ENCODE results near the gene ATF7IP. TPM values are rescaled to one million over a fixed set of nuclear protein-coding genes. Genes with fewer than 3 reads are reported as not detected.

The ATF7IP gene
- total and polyA plus RNA-seq, 10 donors: 10.2 to 170 (median 111) TPM

DNA sequence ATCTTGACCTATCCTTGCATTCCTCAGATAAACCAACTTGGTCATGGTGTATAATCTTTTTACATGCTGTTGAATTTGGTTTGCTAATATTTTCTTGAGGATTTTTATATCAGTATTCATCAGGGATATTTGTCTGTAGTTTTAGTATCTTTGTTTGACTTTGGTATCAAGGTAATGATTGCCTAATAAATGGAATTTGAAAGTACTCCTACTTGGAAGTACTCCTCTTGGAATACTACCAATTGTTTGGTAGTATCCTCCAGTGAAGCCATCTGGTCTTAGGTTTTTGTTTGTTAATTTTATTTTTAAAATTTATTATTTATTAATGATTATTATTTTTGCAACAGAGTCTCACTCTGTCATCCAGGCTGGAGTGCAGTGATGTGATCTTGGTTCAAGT lies 85.0 kb downstream of the ATF7IP start:
- intact Hi-C loops (cut with DNase I; ENCODE audit: low total_unique reads): no loop called here
- H3K27me3 ChIP-seq (replicated peaks in 1 of 7): no peaks in the 10 kb centered on the region
- DNase-seq: no peak
- no peaks in the 10 kb centered on the region for H3K9me3 ChIP-seq
- H3K4me3 ChIP-seq: no peak overlapping the region
- peaks cover 0 to 100% (median 56%) of the 10 kb centered on the region in 6 donors for H3K36me3 ChIP-seq
- H3K27ac ChIP-seq: no peak overlapping the region
- H3K4me1 ChIP-seq: peaks cover 5 to 67% (median 23%) of the 10 kb centered on the region in 6 donors
- TF ChIP-seq POLR2AphosphoS5 (IDR thresholded peaks at IDR 0.05): no peak
- no peak for TF ChIP-seq POLR2A (IDR thresholded peaks at IDR 0.05)
- TF ChIP-seq, protein P1, sequence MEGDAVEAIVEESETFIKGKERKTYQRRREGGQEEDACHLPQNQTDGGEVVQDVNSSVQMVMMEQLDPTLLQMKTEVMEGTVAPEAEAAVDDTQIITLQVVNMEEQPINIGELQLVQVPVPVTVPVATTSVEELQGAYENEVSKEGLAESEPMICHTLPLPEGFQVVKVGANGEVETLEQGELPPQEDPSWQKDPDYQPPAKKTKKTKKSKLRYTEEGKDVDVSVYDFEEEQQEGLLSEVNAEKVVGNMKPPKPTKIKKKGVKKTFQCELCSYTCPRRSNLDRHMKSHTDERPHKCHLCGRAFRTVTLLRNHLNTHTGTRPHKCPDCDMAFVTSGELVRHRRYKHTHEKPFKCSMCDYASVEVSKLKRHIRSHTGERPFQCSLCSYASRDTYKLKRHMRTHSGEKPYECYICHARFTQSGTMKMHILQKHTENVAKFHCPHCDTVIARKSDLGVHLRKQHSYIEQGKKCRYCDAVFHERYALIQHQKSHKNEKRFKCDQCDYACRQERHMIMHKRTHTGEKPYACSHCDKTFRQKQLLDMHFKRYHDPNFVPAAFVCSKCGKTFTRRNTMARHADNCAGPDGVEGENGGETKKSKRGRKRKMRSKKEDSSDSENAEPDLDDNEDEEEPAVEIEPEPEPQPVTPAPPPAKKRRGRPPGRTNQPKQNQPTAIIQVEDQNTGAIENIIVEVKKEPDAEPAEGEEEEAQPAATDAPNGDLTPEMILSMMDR (IDR thresholded peaks at IDR 0.05 in 8 of 11, conservative IDR thresholded peaks at IDR 0.05 in 3 of 11): no peak

DNA sequence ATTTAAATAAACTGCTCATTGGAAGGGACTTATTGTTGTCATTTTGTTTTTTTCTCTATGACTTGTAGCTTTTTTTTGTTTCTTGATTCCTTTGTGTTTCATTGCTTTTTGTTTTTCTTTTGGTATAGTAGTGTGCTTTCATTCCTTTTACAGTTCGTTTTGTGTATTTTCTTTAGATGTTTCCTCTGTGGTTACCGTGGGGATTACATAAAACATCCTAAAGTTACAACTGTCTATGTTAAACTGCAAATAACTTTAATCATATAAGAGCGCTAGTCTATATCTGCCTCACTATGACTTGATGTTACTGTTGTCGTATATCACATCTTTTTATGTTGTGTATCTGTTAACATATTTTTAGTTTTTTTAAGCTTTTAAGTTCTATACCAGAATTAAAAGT lies 86.9 kb downstream of the ATF7IP start:
- Histone ChIP-seq H3K36me3 (peaks cover 0 to 100% (median 52%) of the 10 kb centered on the region in 6 donors), H3K9me3 (no peaks in the 10 kb centered on the region), H3K4me3 (no peak overlapping the region), H3K27me3 (replicated peaks in 1 of 7) (no peaks in the 10 kb centered on the region), H3K27ac (no peak overlapping the region), H3K4me1 (peaks cover 5 to 67% (median 23%) of the 10 kb centered on the region in 6 donors)
- intact Hi-C loops (cut with DNase I; ENCODE audit: low total_unique reads): no loop called here
- 58 to 79% (median 63%) methylated on average over 4 of the region's 4 CpGs for WGBS, 5 donors
- TF ChIP-seq, protein P1 (IDR thresholded peaks at IDR 0.05 in 8 of 11, conservative IDR thresholded peaks at IDR 0.05 in 3 of 11): no peak
- TF ChIP-seq POLR2A (IDR thresholded peaks at IDR 0.05): no peak
- TF ChIP-seq POLR2AphosphoS5 (IDR thresholded peaks at IDR 0.05): no peak
- DNase-seq: no peak

DNA sequence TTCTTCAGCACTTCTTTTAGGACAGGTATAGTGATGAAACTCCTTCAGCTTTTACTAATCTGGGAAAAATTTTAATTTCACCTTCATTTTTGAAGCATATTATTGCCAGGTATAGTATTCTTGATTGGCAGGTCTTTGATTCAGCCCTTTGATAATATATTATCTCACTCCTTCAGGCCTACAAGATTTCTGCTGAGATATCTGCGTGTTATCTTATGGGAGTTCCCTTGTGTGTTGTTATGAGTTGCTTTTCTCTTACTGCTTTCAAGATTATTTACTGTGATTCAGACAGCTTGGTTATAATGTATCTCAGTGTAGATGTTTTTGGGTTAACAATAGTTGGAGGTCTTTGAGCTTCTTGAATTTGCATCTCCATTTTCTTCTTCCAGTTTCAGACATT lies 87.4 kb downstream of the ATF7IP start:
- WGBS, 5 donors: 83 to 97% (median 89%) methylated on average over 1 of the region's 1 CpG
- DNase-seq: no peak
- Histone ChIP-seq H3K27ac (peak overlapping the region in 1 of 8 donors; percentile 33), H3K36me3 (peaks cover 0 to 100% (median 51%) of the 10 kb centered on the region in 6 donors), H3K4me1 (peaks cover 5 to 66% (median 23%) of the 10 kb centered on the region in 6 donors), H3K27me3 (replicated peaks in 1 of 7) (no peaks in the 10 kb centered on the region), H3K9me3 (no peaks in the 10 kb centered on the region), H3K4me3 (no peak overlapping the region)
- TF ChIP-seq POLR2A (IDR thresholded peaks at IDR 0.05): no peak
- no peak for TF ChIP-seq POLR2AphosphoS5 (IDR thresholded peaks at IDR 0.05)
- TF ChIP-seq, protein P1 (IDR thresholded peaks at IDR 0.05 in 8 of 11, conservative IDR thresholded peaks at IDR 0.05 in 3 of 11): no peak
- intact Hi-C loops (cut with DNase I; ENCODE audit: low total_unique reads): no loop called here

DNA sequence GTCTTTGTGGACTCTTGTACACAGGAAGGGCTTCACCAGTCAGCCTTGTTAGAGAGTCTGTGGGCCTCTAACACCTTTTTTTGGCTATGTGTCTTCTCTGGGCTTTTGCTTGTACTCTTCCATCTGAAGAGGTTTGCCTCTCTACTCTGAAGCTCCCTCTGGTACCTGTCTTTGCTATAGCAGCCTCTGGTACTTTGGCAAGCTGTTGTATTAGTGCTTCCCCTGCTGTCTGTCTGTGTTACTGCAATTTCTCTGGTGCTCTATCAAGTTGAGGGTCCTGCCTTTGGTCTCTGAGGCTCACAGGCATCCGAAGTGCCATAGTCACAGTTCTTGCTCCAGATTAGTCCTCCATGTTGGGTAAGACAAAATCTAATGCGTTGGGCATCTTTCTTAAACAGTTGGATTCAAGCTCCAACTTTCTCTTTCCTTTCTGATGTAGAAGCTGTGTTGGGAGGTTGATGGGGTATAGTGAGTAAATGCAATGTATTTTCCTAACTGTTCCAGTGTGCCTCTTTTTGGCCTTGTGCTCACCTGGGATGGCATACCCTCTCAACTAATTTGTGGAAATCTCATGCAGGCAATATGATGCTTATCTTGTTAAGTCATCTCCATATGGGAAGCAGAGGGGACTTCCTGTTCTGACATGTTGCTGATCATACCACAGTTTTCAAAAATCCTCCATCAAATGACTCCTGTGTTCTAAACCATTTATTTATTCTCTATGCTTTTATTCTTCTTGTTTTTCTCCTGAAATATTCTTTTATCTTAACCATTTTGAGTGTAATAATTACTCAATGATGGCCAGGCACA lies 88.8 kb downstream of the ATF7IP start:
- Histone ChIP-seq H3K9me3 (no peaks in the 10 kb centered on the region), H3K27ac (peak overlapping the region in 4 of 8 donors; percentile 16 to 33 (median 18)), H3K27me3 (replicated peaks in 1 of 7) (no peaks in the 10 kb centered on the region), H3K4me3 (no peak overlapping the region), H3K4me1 (peaks cover 5 to 53% (median 23%) of the 10 kb centered on the region in 6 donors), H3K36me3 (peaks cover 0 to 100% (median 54%) of the 10 kb centered on the region in 6 donors)
- no peak for DNase-seq
- 74 to 86% (median 83%) methylated on average over 2 of the region's 2 CpGs for WGBS, 5 donors
- TF ChIP-seq POLR2A (IDR thresholded peaks at IDR 0.05): no peak
- TF ChIP-seq, protein P1 (IDR thresholded peaks at IDR 0.05 in 8 of 11, conservative IDR thresholded peaks at IDR 0.05 in 3 of 11): peak in 8 of 11 experiments; percentile 28 to 63 (median 42)
- intact Hi-C loops (cut with DNase I; ENCODE audit: low total_unique reads): no loop called here
